Suprapubic skin (tissue), 4 donors: ENCODE results near the gene CCDC85C. TPM values are rescaled to one million over a fixed set of nuclear protein-coding genes. Genes with fewer than 3 reads are reported as not detected.

Experiments used
- DNase-seq, 2 donors: peaks; one replicate each; pipeline ENCODE4 v3.0.0-alpha.2; 2019; ENCODE audit warnings: low spot score in 2 of 2
- H3K27ac ChIP-seq: fragments of 200-600 bp; sonication (generic); one replicate; pipeline ENCODE4 v1.5.1; 2019
- H3K27me3 ChIP-seq: fragments of 200-600 bp; sonication (generic); one replicate; pipeline ENCODE4 v1.5.1; 2019
- H3K36me3 ChIP-seq: fragments of 200-600 bp; sonication (generic); one replicate; pipeline ENCODE4 v1.5.1; 2019
- H3K4me1 ChIP-seq: fragments of 200-600 bp; sonication (generic); one replicate; pipeline ENCODE4 v1.5.1; 2019
- H3K4me3 ChIP-seq: fragments of 200-600 bp; sonication (generic); one replicate; pipeline ENCODE4 v1.5.1; 2019; ENCODE audit warnings: mild to moderate bottlenecking
- H3K9me3 ChIP-seq: fragments of 200-600 bp; sonication (generic); one replicate; pipeline ENCODE4 v1.5.1; 2019
- CTCF ChIP-seq, 2 donors: fragments of 200-600 bp in 1 of 2; fragments of 450-650 bp in 1 of 2; sonication (generic) in 1 of 2; IDR thresholded peaks; one replicate each; pipeline ENCODE4 v1.5.1; 2016 to 2019; ENCODE audit warnings: antibody characterized with exemption in 2 of 2, mild to moderate bottlenecking in 1 of 2, moderate library complexity in 1 of 2
- EP300 ChIP-seq: sonication (generic); formaldehyde crosslinking; IDR thresholded peaks from one replicate; pipeline ENCODE4 v1.6.1; 2017; ENCODE audit warnings: antibody characterized with exemption
- POLR2A ChIP-seq, 2 donors: fragments of 450-650 bp; IDR thresholded peaks; one replicate each; pipeline ENCODE4 v1.6.1; 2017; ENCODE audit warnings: antibody characterized with exemption in 2 of 2, mild to moderate bottlenecking in 2 of 2, moderate library complexity in 2 of 2
- POLR2AphosphoS5 ChIP-seq, 3 donors: sonication (generic); formaldehyde crosslinking; IDR thresholded peaks; one replicate each; pipeline ENCODE4 v1.6.1; 2017; ENCODE audit warnings: antibody characterized with exemption in 3 of 3
- WGBS: methylation state at CpG from one replicate; pipeline ENCODE4 v1.1.5; 2018; 5-methylcytosine and 5-hydroxymethylcytosine counted together
- total RNA-seq, 4 donors: library from RNA; depleted of rRNA; stranded (reverse); fragments of >200 nt; gene quantifications; one replicate each; pipeline ENCODE4 v1.1.0, GENCODE V29; 2016

CCDC85C gene
- total RNA-seq, 4 donors from 2014 or later: 18.8 to 53.2 (median 48.0) TPM

GRCh38 chr14:99529899-99530298, 74.1 kb downstream of the CCDC85C start:
- Histone ChIP-seq H3K27ac (no peak overlapping the region), H3K4me1 (peaks cover 11% of the 10 kb centered on the region), H3K9me3 (no peaks in the 10 kb centered on the region), H3K4me3 (no peak overlapping the region), H3K27me3 (no peaks in the 10 kb centered on the region), H3K36me3 (no peaks in the 10 kb centered on the region)
- no peak for DNase-seq
- TF ChIP-seq POLR2AphosphoS5 (IDR thresholded peaks at IDR 0.05) (no peak), POLR2A (IDR thresholded peaks at IDR 0.05) (no peak), EP300 (no peak), CTCF (IDR thresholded peaks at IDR 0.05) (no peak)
- WGBS: 100% methylated on average over 1 of the region's 4 CpGs

DNA sequence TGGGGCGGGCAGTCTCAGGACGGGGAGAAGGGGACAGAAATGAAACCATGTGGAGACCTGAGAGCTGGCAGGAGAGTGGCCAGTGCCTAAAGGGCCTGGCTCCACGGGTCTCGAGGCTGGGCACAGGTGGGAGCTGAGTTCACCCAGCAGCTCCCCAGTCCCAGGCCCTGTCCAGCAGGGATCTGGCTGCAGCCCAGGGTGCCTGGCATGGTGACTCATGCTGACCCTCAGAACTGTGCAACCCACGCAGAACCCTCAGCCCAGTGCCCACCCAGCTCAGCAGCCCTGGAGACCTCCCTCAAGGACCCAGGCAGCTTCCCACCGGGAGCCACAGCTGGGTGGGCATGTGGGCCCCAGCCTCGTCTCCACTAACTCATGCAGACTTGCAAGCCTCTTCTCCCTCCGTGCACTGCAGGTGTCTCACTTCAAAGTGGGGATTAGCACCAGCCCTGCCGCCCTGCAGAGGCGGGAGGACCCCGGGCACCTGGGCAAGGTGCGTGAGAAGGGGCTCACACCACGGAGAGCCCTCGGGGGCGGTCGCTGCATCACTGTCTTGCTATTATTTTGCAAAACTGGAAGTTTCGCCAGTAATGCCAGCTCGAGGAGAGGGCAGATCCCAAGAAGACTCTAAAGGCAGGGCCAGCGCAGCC, 76.5 kb downstream of the CCDC85C start:
- Histone ChIP-seq H3K36me3 (no peaks in the 10 kb centered on the region), H3K9me3 (no peaks in the 10 kb centered on the region), H3K4me3 (no peak overlapping the region), H3K27ac (no peak overlapping the region), H3K4me1 (peaks cover 25% of the 10 kb centered on the region), H3K27me3 (no peaks in the 10 kb centered on the region)
- TF ChIP-seq EP300 (no peak), POLR2A (IDR thresholded peaks at IDR 0.05) (no peak), CTCF (IDR thresholded peaks at IDR 0.05) (no peak), POLR2AphosphoS5 (IDR thresholded peaks at IDR 0.05) (no peak)
- WGBS: 85% methylated on average over 15 of the region's 19 CpGs
- no peak for DNase-seq

DNA sequence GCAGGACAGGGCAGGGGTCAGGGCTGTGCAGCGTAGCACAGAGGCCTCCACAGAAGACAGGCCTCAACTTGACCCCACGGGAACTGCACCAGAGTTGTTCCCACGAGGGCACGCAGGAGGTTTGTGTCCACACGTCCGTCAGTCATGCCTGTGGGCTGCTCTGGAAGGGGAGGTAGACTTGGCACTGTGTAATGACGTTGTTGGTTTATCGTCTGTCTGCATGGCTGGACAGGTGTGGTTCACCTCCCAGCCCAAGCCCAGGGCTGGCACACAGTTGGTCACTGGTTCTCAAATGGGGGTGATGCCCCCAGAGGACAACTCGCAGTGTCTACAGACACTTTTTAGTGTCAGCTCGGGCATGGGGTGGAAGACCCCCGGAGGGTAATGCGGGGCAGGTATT, 77.0 kb downstream of the CCDC85C start:
- Histone ChIP-seq H3K27ac (no peak overlapping the region), H3K9me3 (no peaks in the 10 kb centered on the region), H3K27me3 (no peaks in the 10 kb centered on the region), H3K4me1 (peaks cover 20% of the 10 kb centered on the region), H3K4me3 (no peak overlapping the region), H3K36me3 (no peaks in the 10 kb centered on the region)
- DNase-seq: no peak
- TF ChIP-seq POLR2AphosphoS5 (IDR thresholded peaks at IDR 0.05) (no peak), EP300 (no peak), CTCF (IDR thresholded peaks at IDR 0.05) (no peak), POLR2A (IDR thresholded peaks at IDR 0.05) (no peak)
- 82% methylated on average over 12 of the region's 12 CpGs for WGBS

- Histone ChIP-seq H3K4me1 (peaks cover 20% of the 10 kb centered on the region), H3K4me3 (no peak overlapping the region), H3K27me3 (no peaks in the 10 kb centered on the region), H3K9me3 (no peaks in the 10 kb centered on the region), H3K27ac (no peak overlapping the region), H3K36me3 (peaks cover 4% of the 10 kb centered on the region)
- TF ChIP-seq POLR2A (IDR thresholded peaks at IDR 0.05): no peak
- TF ChIP-seq EP300: no peak
- no peak for TF ChIP-seq CTCF (IDR thresholded peaks at IDR 0.05)
- TF ChIP-seq POLR2AphosphoS5 (IDR thresholded peaks at IDR 0.05): no peak
- DNase-seq: no peak
- no CpG with 5 or more reads among the region's 12 CpGs for WGBS
Measured at GRCh38 chr14:99525699-99526080, 78.3 kb downstream of the CCDC85C start.

GRCh38 chr14:99524804-99525698, 79.0 kb downstream of the CCDC85C start:
- no peak overlapping the region for H3K27ac ChIP-seq
- WGBS: 67% methylated on average over 14 of the region's 17 CpGs

More at GRCh38 chr14:99524804-99525698, 79.0 kb downstream of the CCDC85C start:
- DNase-seq: no peak
- Histone ChIP-seq H3K4me3 (no peak overlapping the region), H3K27me3 (no peaks in the 10 kb centered on the region), H3K4me1 (peaks cover 20% of the 10 kb centered on the region), H3K9me3 (no peaks in the 10 kb centered on the region), H3K36me3 (peaks cover 4% of the 10 kb centered on the region)
- TF ChIP-seq POLR2A (IDR thresholded peaks at IDR 0.05) (no peak), EP300 (no peak), POLR2AphosphoS5 (IDR thresholded peaks at IDR 0.05) (no peak)
